SK-N-SH (cell line): ENCODE data around the gene HS3ST4. TPM values are rescaled to one million over a fixed set of nuclear protein-coding genes. Genes with fewer than 3 reads are reported as not detected.
"Not testable (repeated sequence)": the region's sequence is repeated elsewhere in the genome, so short reads cannot be mapped to it uniquely, and the experiment has no call there.

Source experiments
- CTCF ChIA-PET: fragments of 300-600, 350-600 bp; formaldehyde crosslinking; extraction: SDS; loops from one replicate; lab custom pipeline; 2021; lab: Yijun Ruan, JAX
- POLR2A ChIA-PET: fragments of 350-600 bp; sonication (Branson Sonifier 250); formaldehyde crosslinking; extraction: SDS; loops from one replicate; lab custom pipeline; 2020; ENCODE audit warnings: antibody characterized with exemption, inconsistent platforms; lab: Yijun Ruan, JAX
- DNase-seq: peaks from one replicate; pipeline ENCODE4 v3.0.0; 2012
- H2AFZ ChIP-seq: fragments of 200-600 bp; sonication (generic); 2 replicates; pipeline ENCODE4 v1.8.1; 2016; ENCODE audit warnings: antibody characterized with exemption, mild to moderate bottlenecking, low read depth
- H3F3A ChIP-seq: fragments of 200-600 bp; sonication (generic); replicated peaks from 2 replicates; pipeline ENCODE3; 2016; ENCODE audit warnings: antibody characterized with exemption, mild to moderate bottlenecking; ENCODE audit not compliant: insufficient read depth
- H3K27ac ChIP-seq, 2 experiments: fragments of 200-500 bp in 1 of 2; fragments of 200-600 bp in 1 of 2; sonication (Bioruptor generic) in 1 of 2; sonication (generic), shearing (Covaris generic) in 1 of 2; 2 replicates each; pipeline versions ENCODE4 v1.5.1 to v1.6.1; 2014 to 2016; ENCODE audit warnings: low read depth in 2 of 2, inconsistent platforms in 1 of 2, low read length in 1 of 2, mild to moderate bottlenecking in 1 of 2, mixed read lengths in 1 of 2
- H3K27me3 ChIP-seq: fragments of 200-600 bp; sonication (generic), shearing (Covaris generic); 2 replicates; pipeline ENCODE4 v1.6.1; 2016; ENCODE audit warnings: mixed run types; ENCODE audit not compliant: insufficient read depth
- H3K36me3 ChIP-seq, 2 experiments: fragments of 200-500 bp in 1 of 2; fragments of 200-600 bp in 1 of 2; sonication (Bioruptor generic) in 1 of 2; sonication (generic) in 1 of 2; replicated peaks in 1 of 2; 2 replicates each; pipeline versions ENCODE3 to v1.5.1; 2014 to 2016; ENCODE audit warnings: low read length in 1 of 2, mild to moderate bottlenecking in 1 of 2; ENCODE audit not compliant: insufficient read depth in 2 of 2, control insufficient read depth in 1 of 2
- H3K4me1 ChIP-seq, 2 experiments: fragments of 200-500 bp in 1 of 2; fragments of 200-600 bp in 1 of 2; sonication (Bioruptor generic) in 1 of 2; sonication (generic), shearing (Covaris generic) in 1 of 2; 2 replicates each; pipeline versions ENCODE4 v1.5.1 to v1.6.1; 2014 to 2016; ENCODE audit warnings: low read depth in 1 of 2, low read length in 1 of 2, mixed run types in 1 of 2; ENCODE audit not compliant: insufficient read depth in 2 of 2, control insufficient read depth in 1 of 2
- H3K4me2 ChIP-seq: fragments of 200-600 bp; sonication (generic), shearing (Covaris generic); 2 replicates; pipeline ENCODE4 v1.6.1; 2017; ENCODE audit warnings: mixed run types
- H3K4me3 ChIP-seq, 2 experiments: fragments of 200-500 bp in 1 of 2; fragments of 200-600 bp in 1 of 2; sonication (Bioruptor generic) in 1 of 2; sonication (generic), shearing (Covaris generic) in 1 of 2; 2 replicates each; pipeline versions ENCODE4 v1.5.1 to v1.8.1; 2014 to 2016; ENCODE audit warnings: low read depth in 2 of 2, inconsistent platforms in 1 of 2, low read length in 1 of 2, mild to moderate bottlenecking in 1 of 2, mixed read lengths in 1 of 2, moderate library complexity in 1 of 2
- H3K79me2 ChIP-seq: fragments of 200-600 bp; sonication (generic); 2 replicates; pipeline ENCODE4 v1.8.1; 2017; ENCODE audit warnings: mild to moderate bottlenecking; ENCODE audit not compliant: insufficient read depth
- H3K9ac ChIP-seq: fragments of 200-600 bp; sonication (generic); 2 replicates; pipeline ENCODE4 v1.6.1; 2017; ENCODE audit warnings: mixed run types
- H3K9me2 ChIP-seq: fragments of 200-600 bp; sonication (generic); 2 replicates; pipeline ENCODE4 v1.6.1; 2017; ENCODE audit warnings: mixed run types
- H3K9me3 ChIP-seq: fragments of 200-600 bp; sonication (generic); 2 replicates; pipeline ENCODE4 v1.6.1; 2017; ENCODE audit warnings: mixed run types, mild to moderate bottlenecking, moderate library complexity
- H4K20me1 ChIP-seq: fragments of 200-600 bp; sonication (generic); 2 replicates; pipeline ENCODE4 v1.6.1; 2017; ENCODE audit warnings: mild to moderate bottlenecking, mixed run types; ENCODE audit not compliant: insufficient read depth
- FOSL2 ChIP-seq: IDR thresholded peaks from 2 replicates; pipeline ENCODE4 v1.4.0; 2012; ENCODE audit warnings: low read depth, mild to moderate bottlenecking, moderate library complexity, borderline replicate concordance
- FOXJ3 ChIP-seq: sonication (generic); formaldehyde crosslinking; IDR thresholded peaks from 2 replicates; pipeline ENCODE4 v1.5.1; 2020; ENCODE audit warnings: mild to moderate bottlenecking, missing genetic modification reagents
- GABPA ChIP-seq: IDR thresholded peaks from 2 replicates; pipeline ENCODE4 v1.4.0; 2012; ENCODE audit warnings: low read depth, mild to moderate bottlenecking
- JUND ChIP-seq: IDR thresholded peaks from 2 replicates; pipeline ENCODE4 v1.4.0; 2012
- MAX ChIP-seq: IDR thresholded peaks from 2 replicates; pipeline ENCODE4 v1.4.0; 2012; ENCODE audit warnings: low read depth
- MEF2A ChIP-seq: IDR thresholded peaks from 2 replicates; pipeline ENCODE4 v1.4.0; 2012; ENCODE audit warnings: low read depth, borderline replicate concordance
- MXI1 ChIP-seq: IDR thresholded peaks from 2 replicates; pipeline ENCODE4 v1.6.1; 2012; ENCODE audit warnings: mild to moderate bottlenecking, low read depth, low read length, improper control_type of control experiment
- NFIC ChIP-seq: IDR thresholded peaks from 2 replicates; pipeline ENCODE4 v1.4.0; 2012; ENCODE audit warnings: borderline replicate concordance
- PBX3 ChIP-seq: IDR thresholded peaks from 2 replicates; pipeline ENCODE4; 2012
- RAD21 ChIP-seq: IDR thresholded peaks from 2 replicates; pipeline ENCODE4 v1.6.1; 2012; ENCODE audit warnings: mild to moderate bottlenecking, low read length
- SIN3A ChIP-seq: IDR thresholded peaks from 2 replicates; pipeline ENCODE4 v1.6.1; 2012; ENCODE audit warnings: low read depth, mild to moderate bottlenecking, low read length, moderate library complexity, borderline replicate concordance
- SMC3 ChIP-seq: IDR thresholded peaks from 2 replicates; pipeline ENCODE4 v1.6.1; 2012; ENCODE audit warnings: low read depth, low read length, improper control_type of control experiment
- TAF1 ChIP-seq: IDR thresholded peaks from 2 replicates; pipeline ENCODE4 v1.6.1; 2012; ENCODE audit warnings: low read depth, mild to moderate bottlenecking, low read length, moderate library complexity, borderline replicate concordance
- TCF12 ChIP-seq: IDR thresholded peaks from 2 replicates; pipeline ENCODE4 v1.4.0; 2012
- TEAD4 ChIP-seq: IDR thresholded peaks from 2 replicates; pipeline ENCODE4 v1.4.0; 2012; ENCODE audit warnings: mild to moderate bottlenecking, borderline replicate concordance; ENCODE audit not compliant: insufficient read depth
- USF1 ChIP-seq: IDR thresholded peaks from 2 replicates; pipeline ENCODE4 v1.4.0; 2012; ENCODE audit warnings: low read depth, borderline replicate concordance
- YY1 ChIP-seq: IDR thresholded peaks from 2 replicates; pipeline ENCODE4 v1.4.0; 2012; ENCODE audit warnings: low read depth, mild to moderate bottlenecking
- WGBS: methylation state at CpG from one replicate; pipeline ENCODE4 v1.1.6; 2017; ENCODE audit warnings: low lambda C conversion rate; 5-methylcytosine and 5-hydroxymethylcytosine counted together
- polyA plus RNA-seq, 3 experiments: library from polyadenylated mRNA; depleted of rRNA; stranded (reverse); fragments of >200 nt; gene quantifications; 2 replicates each; pipeline ENCODE4 v1.2.3, GENCODE V29; 2012

HS3ST4 gene
- polyA plus RNA-seq, 1 of the 3 experiments (the other 2 are of a cell fraction): not detected

- Histone ChIP-seq H3K27me3 (no peaks in the 10 kb centered on the region), H4K20me1 (no peaks in the 10 kb centered on the region), H3K4me3 (no peak overlapping the region), H3K4me2 (no peak overlapping the region), H2AFZ (no peak overlapping the region), H3K9ac (no peak overlapping the region), H3K36me3 (no peaks in the 10 kb centered on the region), H3K27ac (no peak overlapping the region), H3K4me1 (no peaks in the 10 kb centered on the region), H3K79me2 (no peaks in the 10 kb centered on the region), H3K9me3 (no peaks in the 10 kb centered on the region)
- POLR2A ChIA-PET: no interaction called here
- CTCF ChIA-PET: no interaction called here
- DNase-seq: no peak
- WGBS: 50% methylated on average over 1 of the region's 1 CpG
- TF ChIP-seq MXI1 (no peak), GABPA (no peak), RAD21 (no peak), MAX (no peak), TCF12 (no peak), SMC3 (no peak), FOXJ3 (CRISPR knock-in tag) (no peak), MEF2A (no peak), TEAD4 (no peak), PBX3 (no peak), NFIC (no peak), TAF1 (no peak)
- TF ChIP-seq, all 33 proteins: peak for 0
- Histone ChIP-seq H3K9me2 (no peaks in the 10 kb centered on the region), H3F3A (no peaks in the 10 kb centered on the region)
These were observed 399.8 kb downstream of the HS3ST4 start for GRCh38 chr16:26091511-26091910.

- H3K9ac ChIP-seq, H3K9me2 ChIP-seq, H3F3A ChIP-seq, H3K4me2 ChIP-seq, H3K36me3 ChIP-seq, CTCF ChIA-PET, H3K79me2 ChIP-seq, H3K27me3 ChIP-seq, H2AFZ ChIP-seq, DNase-seq, H3K27ac ChIP-seq, H4K20me1 ChIP-seq, POLR2A ChIA-PET, H3K4me3 ChIP-seq, H3K9me3 ChIP-seq, H3K4me1 ChIP-seq: not testable (repeated sequence)
- 28% methylated on average over 3 of the region's 3 CpGs for WGBS
These were observed 406.4 kb downstream of the HS3ST4 start for GRCh38 chr16:26098206-26098605.

GRCh38 chr16:26102369-26102768 lies 410.6 kb downstream of the HS3ST4 start:
- Histone ChIP-seq H3K9me2 (no peaks in the 10 kb centered on the region), H4K20me1 (no peaks in the 10 kb centered on the region), H3F3A (no peaks in the 10 kb centered on the region), H3K27ac (no peak overlapping the region), H3K4me2 (no peak overlapping the region), H3K27me3 (no peaks in the 10 kb centered on the region), H3K79me2 (no peaks in the 10 kb centered on the region), H3K9me3 (no peaks in the 10 kb centered on the region), H2AFZ (no peak overlapping the region), H3K4me3 (no peak overlapping the region), H3K9ac (no peak overlapping the region), H3K36me3 (no peaks in the 10 kb centered on the region), H3K4me1 (no peaks in the 10 kb centered on the region)
- POLR2A ChIA-PET: no interaction called here
- DNase-seq: no peak
- CTCF ChIA-PET: no interaction called here
- no peak for TF ChIP-seq FOXJ3 (CRISPR knock-in tag)
- no peak for TF ChIP-seq RAD21
- TF ChIP-seq USF1: no peak
- no peak for TF ChIP-seq YY1
- no peak for TF ChIP-seq SIN3A
- TF ChIP-seq FOSL2: no peak
- TF ChIP-seq NFIC: no peak
- no peak for TF ChIP-seq JUND
- WGBS: 2% methylated on average over 6 of the region's 6 CpGs
